Measurements from ENCODE around the gene LRRC75B. TPM values are rescaled to one million over a fixed set of nuclear protein-coding genes. Genes with fewer than 3 reads are reported as not detected.
"Not testable (repeated sequence)": the region's sequence is repeated elsewhere in the genome, so short reads cannot be mapped to it uniquely, and the experiment has no call there.

The LRRC75B gene
- total RNA-seq, 2 donors from 2014 or later: 20.8 to 33.9 TPM

DNA sequence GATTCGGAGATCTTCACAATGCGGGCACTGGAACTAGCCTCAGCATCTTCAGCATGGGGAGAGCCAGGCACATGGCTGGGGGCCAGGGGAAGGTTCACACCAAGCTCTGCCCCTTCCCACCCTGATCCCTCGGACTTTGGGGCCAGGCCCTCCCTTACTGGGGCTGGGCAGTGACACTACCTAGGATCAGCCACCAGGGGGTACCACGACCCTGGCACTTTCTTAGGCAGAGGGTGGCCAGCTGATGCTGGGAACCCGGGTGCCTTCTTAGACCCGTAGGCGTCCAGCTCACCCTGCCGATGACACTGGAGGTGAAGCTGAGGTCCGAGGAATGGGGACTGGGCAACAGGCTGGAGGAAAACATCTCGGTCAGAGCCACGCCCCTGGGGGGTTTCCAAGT lies 36.2 kb upstream of the LRRC75B start:
- H3K36me3 ChIP-seq (replicated peaks in 1 of 2; ENCODE audit: insufficient read depth in 1 of 2, low read depth in 2 of 2); intact Hi-C loops (cut with DNase I); H3K27ac ChIP-seq; H3K27me3 ChIP-seq; H3K4me3 ChIP-seq; H3K9me3 ChIP-seq; ATAC-seq: not testable (repeated sequence)
- peak; percentile 21 to 39 (median 29) for TF ChIP-seq CTCF (IDR thresholded peaks at IDR 0.05)
- 50% methylated on average over 9 of the region's 11 CpGs; no CpG with 5 or more reads in 1 of the 2 donors for WGBS, 2 donors
- peak in 3 of 4 donors; percentile 14 to 26 (median 23) for DNase-seq
- peaks cover 20% of the 10 kb centered on the region for H3K4me1 ChIP-seq

GRCh38 chr22:24627911-24628310 lies 35.0 kb upstream of the LRRC75B start:
- H3K27me3 ChIP-seq; ATAC-seq; H3K4me3 ChIP-seq; intact Hi-C loops (cut with DNase I); DNase-seq; H3K36me3 ChIP-seq (replicated peaks in 1 of 2; ENCODE audit: insufficient read depth in 1 of 2, low read depth in 2 of 2); H3K27ac ChIP-seq; H3K9me3 ChIP-seq: not testable (repeated sequence)
- 94% methylated on average over 6 to 9 of the region's 16 CpGs for WGBS, 2 donors
- H3K4me1 ChIP-seq: peaks cover 16% of the 10 kb centered on the region

GRCh38 chr22:24622596-24622995 lies 29.7 kb upstream of the LRRC75B start:
- H3K9me3 ChIP-seq; H3K36me3 ChIP-seq (replicated peaks in 1 of 2; ENCODE audit: insufficient read depth in 1 of 2, low read depth in 2 of 2); DNase-seq; H3K4me1 ChIP-seq; H3K27me3 ChIP-seq; intact Hi-C loops (cut with DNase I); H3K4me3 ChIP-seq; H3K27ac ChIP-seq; ATAC-seq: not testable (repeated sequence)
- WGBS, 2 donors: 82 to 90% methylated on average over 2 of the region's 2 CpGs

- H3K36me3 ChIP-seq (replicated peaks in 1 of 2; ENCODE audit: insufficient read depth in 1 of 2, low read depth in 2 of 2); ATAC-seq; H3K4me3 ChIP-seq; H3K9me3 ChIP-seq; intact Hi-C loops (cut with DNase I); H3K4me1 ChIP-seq; H3K27ac ChIP-seq; DNase-seq; H3K27me3 ChIP-seq: not testable (repeated sequence)
- WGBS, 2 donors: 71% methylated on average over 3 of the region's 5 CpGs; no CpG with 5 or more reads in 1 of the 2 donors
These were observed 28.4 kb upstream of the LRRC75B start for GRCh38 chr22:24621244-24621643.

DNA sequence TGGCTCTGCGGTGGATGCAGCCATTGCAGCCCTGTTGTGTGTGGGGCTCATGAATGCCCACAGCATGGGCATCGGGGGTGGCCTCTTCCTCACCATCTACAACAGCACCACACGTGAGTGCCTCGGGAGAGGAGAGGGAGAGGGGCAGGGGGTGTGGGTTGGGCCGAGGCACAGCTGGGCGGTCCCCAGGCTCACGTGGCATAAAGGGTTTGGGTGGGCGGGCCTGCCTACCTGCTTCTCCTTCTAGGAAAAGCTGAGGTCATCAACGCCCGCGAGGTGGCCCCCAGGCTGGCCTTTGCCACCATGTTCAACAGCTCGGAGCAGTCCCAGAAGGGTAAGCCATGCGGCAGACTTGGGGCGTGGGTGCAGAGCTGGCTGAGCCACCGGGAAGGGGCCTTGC lies 21.9 kb upstream of the LRRC75B start:
- H3K4me3 ChIP-seq; intact Hi-C loops (cut with DNase I): not testable (repeated sequence)
- WGBS, 2 donors: 80 to 85% methylated on average over 5 to 15 of the region's 15 CpGs

GRCh38 chr22:24609888-24610287 lies 17.0 kb upstream of the LRRC75B start:
- ATAC-seq; H3K27me3 ChIP-seq; H3K4me1 ChIP-seq; H3K9me3 ChIP-seq; H3K4me3 ChIP-seq; H3K36me3 ChIP-seq (replicated peaks in 1 of 2; ENCODE audit: insufficient read depth in 1 of 2, low read depth in 2 of 2); DNase-seq; intact Hi-C loops (cut with DNase I); H3K27ac ChIP-seq: not testable (repeated sequence)
- 82% methylated on average over 3 of the region's 3 CpGs; no CpG with 5 or more reads in 1 of the 2 donors for WGBS, 2 donors

More for the DNA sequence above, 21.9 kb upstream of the LRRC75B start:
- DNase-seq; ATAC-seq; H3K9me3 ChIP-seq; H3K4me1 ChIP-seq; H3K27ac ChIP-seq; H3K36me3 ChIP-seq (replicated peaks in 1 of 2; ENCODE audit: insufficient read depth in 1 of 2, low read depth in 2 of 2); H3K27me3 ChIP-seq: not testable (repeated sequence)

GRCh38 chr22:24608327-24608726 lies 15.5 kb upstream of the LRRC75B start:
- H3K9me3 ChIP-seq; H3K36me3 ChIP-seq (replicated peaks in 1 of 2; ENCODE audit: insufficient read depth in 1 of 2, low read depth in 2 of 2); H3K4me1 ChIP-seq; H3K4me3 ChIP-seq; DNase-seq; H3K27me3 ChIP-seq; H3K27ac ChIP-seq; intact Hi-C loops (cut with DNase I); ATAC-seq: not testable (repeated sequence)
- WGBS, 2 donors: 89 to 94% methylated on average over 4 to 6 of the region's 6 CpGs

DNA sequence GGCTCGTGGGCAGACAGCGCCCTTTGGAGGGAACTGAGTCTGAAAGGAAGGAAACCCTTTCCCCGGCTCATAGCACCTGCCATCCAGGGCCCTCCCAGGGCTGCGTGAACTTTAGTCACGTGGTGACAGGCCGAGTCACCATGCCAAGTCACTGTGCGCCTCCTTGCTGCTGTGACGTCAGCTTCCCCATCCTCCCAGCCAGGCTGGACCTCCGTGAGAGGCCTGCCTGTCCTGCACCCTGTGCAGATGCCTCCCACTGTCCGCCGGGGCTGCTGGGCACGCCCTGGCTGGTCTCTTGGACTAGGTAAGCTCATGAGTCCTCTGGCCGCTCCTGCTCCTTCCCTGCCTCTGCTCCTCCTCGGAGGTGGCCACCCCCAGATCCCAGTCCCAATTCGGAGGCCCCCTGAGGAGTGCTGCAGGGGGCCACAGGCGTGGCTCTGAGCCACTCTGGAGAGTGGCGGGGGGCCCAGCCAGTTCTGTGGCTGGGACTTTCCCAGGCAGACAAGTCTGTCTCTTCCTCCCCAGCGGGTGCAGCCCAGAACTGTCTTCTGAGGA lies 14.6 kb upstream of the LRRC75B start:
- ATAC-seq, H3K27ac ChIP-seq: not testable (repeated sequence)
- WGBS, 2 donors: 61 to 88% methylated on average over 7 to 17 of the region's 18 CpGs

DNA sequence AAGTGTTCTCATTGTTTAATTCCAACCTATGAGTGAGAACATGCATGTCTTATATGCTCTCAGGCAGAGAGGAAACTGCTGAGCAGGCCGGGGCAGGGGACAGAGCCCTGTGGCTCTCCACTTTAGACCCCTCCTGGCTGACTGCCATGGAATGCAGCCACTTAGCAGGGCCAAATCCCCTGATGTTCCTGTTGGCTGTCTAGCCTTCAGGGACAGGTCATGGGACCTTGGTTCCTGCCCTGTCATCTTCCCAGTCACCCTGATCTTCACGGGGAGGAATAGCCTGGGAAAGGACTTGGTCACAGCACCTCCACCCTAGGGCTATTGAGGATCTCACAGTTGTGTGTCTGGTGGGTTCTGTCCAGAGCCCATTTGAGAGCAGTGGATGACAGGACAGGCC lies 13.5 kb upstream of the LRRC75B start:
- DNase-seq; H3K9me3 ChIP-seq; H3K27me3 ChIP-seq; H3K4me3 ChIP-seq; ATAC-seq; H3K27ac ChIP-seq; H3K36me3 ChIP-seq (replicated peaks in 1 of 2; ENCODE audit: insufficient read depth in 1 of 2, low read depth in 2 of 2); intact Hi-C loops (cut with DNase I): not testable (repeated sequence)
- WGBS, 2 donors: 54 to 80% methylated on average over 1 to 2 of the region's 2 CpGs
- H3K4me1 ChIP-seq: peaks cover 25% of the 10 kb centered on the region

More for the DNA sequence above, 14.6 kb upstream of the LRRC75B start:
- intact Hi-C loops (cut with DNase I); H3K9me3 ChIP-seq; H3K27me3 ChIP-seq; H3K4me3 ChIP-seq; H3K36me3 ChIP-seq (replicated peaks in 1 of 2; ENCODE audit: insufficient read depth in 1 of 2, low read depth in 2 of 2): not testable (repeated sequence)
- H3K4me1 ChIP-seq: peaks cover 13% of the 10 kb centered on the region
- peak in 1 of 4 donors; percentile 38 for DNase-seq
